ENCODE measurements around the gene VEZT.
"Not testable (repeated sequence)": the region's sequence is repeated elsewhere in the genome, so short reads cannot be mapped to it uniquely, and the experiment has no call there.

VEZT gene

GRCh38 chr12:95318071-95318545 lies 100.5 kb downstream of the VEZT start:
- DNase-seq (ENCODE audit: low read depth in 4 of 4, low spot score in 1 of 4): no peak

GRCh38 chr12:95319694-95320331 lies 102.2 kb downstream of the VEZT start:
- DNase-seq (ENCODE audit: low read depth in 4 of 4, low spot score in 1 of 4): no peak

- DNase-seq (ENCODE audit: low read depth in 4 of 4, low spot score in 1 of 4): no peak
Measured at GRCh38 chr12:95321516-95322246, 104.1 kb downstream of the VEZT start.

GRCh38 chr12:95322326-95322725 lies 104.7 kb downstream of the VEZT start:
- no peak for DNase-seq (ENCODE audit: low read depth in 4 of 4, low spot score in 1 of 4)

DNA sequence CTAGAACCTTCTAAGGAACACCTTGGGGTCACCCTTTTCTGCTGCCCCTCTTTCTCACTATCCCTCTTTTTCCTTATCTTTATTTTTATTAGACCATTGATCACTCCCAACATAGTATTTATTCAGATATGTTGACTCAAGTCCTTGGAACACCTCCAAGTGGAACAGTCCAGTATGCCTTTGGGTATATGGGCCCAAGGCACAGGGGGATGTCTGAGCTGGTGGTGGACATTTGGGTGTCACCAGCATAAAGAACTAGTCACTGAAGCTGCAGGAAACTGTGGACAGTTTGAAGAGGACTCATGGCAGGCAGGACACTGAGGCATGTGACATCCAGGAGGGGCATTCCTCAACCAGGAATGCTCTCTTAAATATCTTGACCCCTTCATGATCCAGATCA lies 105.6 kb downstream of the VEZT start:
- DNase-seq (ENCODE audit: low read depth in 4 of 4, low spot score in 1 of 4): no peak

DNA sequence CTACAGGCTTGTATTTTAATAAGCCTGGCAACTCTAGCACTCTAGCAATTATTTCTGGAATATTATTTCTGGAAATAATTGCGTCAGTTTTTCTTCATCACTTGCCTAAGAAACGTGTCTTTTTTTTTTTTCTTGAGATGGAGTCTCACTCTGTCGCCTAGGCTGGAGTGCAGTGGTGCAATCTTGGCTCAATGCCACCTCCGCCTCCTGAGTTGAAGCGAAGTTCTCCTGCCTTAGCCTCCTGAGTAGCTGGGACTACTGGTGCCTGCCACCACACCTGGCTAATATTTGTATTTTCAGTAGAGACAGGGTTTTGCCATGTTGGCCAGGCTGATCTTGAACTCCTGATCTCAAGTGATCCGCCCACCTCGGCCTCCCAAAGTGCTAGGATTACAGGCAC lies 106.6 kb downstream of the VEZT start:
- DNase-seq (ENCODE audit: low read depth in 4 of 4, low spot score in 1 of 4): not testable (repeated sequence)

DNA sequence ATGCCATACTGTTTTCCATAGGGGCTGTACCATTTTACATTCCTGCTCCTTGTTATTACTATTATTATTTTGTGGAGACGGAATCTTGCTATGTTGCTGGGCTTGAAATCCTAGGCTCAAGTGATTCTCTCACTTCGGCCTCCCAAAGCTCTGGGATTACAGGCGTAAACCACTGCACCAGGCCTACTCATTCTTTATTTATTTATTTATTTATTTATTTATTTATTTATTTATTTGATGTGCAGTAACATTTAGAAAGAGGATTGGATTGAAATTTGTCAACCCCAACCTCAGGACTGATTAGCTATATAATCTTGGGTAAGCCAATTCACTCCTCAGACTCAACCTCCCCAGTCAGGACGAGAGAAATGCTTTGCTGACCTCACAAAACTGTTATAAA lies 107.9 kb downstream of the VEZT start:
- no peak for DNase-seq (ENCODE audit: low read depth in 4 of 4, low spot score in 1 of 4)

- no peak for DNase-seq (ENCODE audit: low read depth in 4 of 4, low spot score in 1 of 4)
Measured at GRCh38 chr12:95326445-95326844, 108.8 kb downstream of the VEZT start.

DNA sequence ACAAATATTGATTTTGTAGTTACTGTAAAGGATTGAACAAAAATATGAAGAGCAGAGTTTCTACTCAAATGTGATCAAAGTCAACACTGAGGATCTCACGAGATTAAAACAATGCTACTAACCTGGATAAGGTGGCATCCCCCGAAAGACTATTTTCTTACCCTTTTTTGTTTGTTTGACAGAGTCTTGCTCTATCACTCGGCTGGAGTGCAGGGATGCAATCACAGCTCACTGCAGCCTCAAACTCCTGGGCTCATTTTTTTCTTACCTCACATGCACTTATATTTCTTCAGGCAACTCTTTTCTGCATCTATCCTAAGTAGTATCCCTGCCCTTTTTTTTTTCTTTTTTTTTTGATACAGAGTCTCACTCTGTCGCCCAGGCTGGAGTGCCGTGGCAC lies 109.2 kb downstream of the VEZT start:
- DNase-seq (ENCODE audit: low read depth in 4 of 4, low spot score in 1 of 4): no peak

GRCh38 chr12:95328708-95329107 lies 111.1 kb downstream of the VEZT start:
- DNase-seq (ENCODE audit: low read depth in 4 of 4, low spot score in 1 of 4): no peak

GRCh38 chr12:95335948-95336347 lies 118.3 kb downstream of the VEZT start:
- no peak for DNase-seq (ENCODE audit: low read depth in 4 of 4, low spot score in 1 of 4)

GRCh38 chr12:95336387-95337067 lies 118.9 kb downstream of the VEZT start:
- no peak for DNase-seq (ENCODE audit: low read depth in 4 of 4, low spot score in 1 of 4)

DNA sequence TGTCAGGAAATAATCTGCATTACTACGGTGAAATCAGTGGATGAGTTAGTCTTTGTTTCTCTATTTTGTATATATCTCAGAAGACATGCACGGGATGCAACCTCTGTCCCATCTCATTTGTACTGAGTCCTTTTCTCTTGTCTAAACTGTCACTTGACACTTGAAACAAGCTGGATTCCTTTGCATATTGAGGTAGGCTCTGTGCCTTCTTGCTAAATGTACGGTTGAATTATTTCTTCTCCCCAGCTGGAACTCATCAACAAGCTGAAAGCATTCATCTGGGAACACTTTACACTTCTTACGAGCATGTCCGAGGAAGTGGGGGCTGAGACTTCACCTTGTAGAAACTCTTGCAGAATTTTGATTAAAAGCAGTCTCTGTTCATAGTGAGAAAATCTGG lies 119.5 kb downstream of the VEZT start:
- no peak for DNase-seq (ENCODE audit: low read depth in 4 of 4, low spot score in 1 of 4)

DNA sequence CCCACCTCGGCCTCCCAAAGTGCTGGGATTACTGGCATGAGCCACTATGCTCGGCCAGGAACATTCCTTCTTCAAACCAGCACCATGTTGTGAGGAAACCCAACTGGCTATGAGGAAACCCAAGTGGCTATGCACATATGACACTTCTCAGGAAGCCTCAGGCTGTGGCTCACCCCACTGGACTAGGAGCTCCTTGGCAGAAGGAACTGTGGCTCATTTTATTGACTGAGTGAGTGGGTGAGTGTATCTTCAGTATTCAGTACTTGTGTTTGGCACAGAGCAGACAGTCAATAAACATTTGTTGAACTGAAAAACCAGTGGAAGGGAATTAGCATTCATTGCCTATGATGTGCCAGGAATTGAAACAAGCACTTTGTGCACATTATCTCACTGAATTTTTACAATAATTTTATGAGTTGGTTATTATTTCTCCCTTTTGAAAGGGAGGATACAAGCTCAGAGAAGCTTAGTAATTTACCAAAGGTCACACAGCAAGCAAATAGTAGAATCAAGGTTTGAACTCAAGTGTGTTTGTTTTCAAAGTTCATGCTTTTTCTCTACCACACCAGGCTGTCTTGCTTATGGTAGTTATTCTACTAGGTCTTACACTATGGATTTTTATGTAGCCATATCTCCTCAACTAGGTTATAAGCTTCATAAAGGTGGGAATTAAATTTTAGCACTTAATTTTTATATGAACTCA lies 121.6 kb downstream of the VEZT start:
- no peak for DNase-seq (ENCODE audit: low read depth in 4 of 4, low spot score in 1 of 4)

DNA sequence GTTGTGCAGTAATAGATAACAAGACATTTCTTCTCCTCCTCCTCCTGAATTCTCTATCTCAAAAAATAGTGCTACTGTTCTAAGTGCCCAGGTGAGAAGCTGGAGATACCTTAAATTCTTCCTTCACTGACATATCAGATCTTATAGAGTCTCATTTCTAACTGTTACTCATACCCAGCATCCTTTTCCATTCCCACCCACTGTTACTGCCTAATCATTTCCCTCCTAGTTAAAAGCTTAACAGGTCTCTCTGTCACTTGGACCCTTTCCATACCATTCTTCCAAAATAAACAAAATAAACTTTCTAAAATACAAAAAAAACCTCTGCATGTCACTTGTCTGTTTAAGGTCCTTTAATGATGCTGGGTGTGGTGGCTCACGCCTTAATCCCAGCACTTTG lies 124.4 kb downstream of the VEZT start:
- no peak for DNase-seq (ENCODE audit: low read depth in 4 of 4, low spot score in 1 of 4)

- no peak for DNase-seq (ENCODE audit: low read depth in 4 of 4, low spot score in 1 of 4)
Measured at GRCh38 chr12:95343461-95344230, 126.0 kb downstream of the VEZT start.

GRCh38 chr12:95349291-95349690 lies 131.7 kb downstream of the VEZT start:
- no peak for DNase-seq (ENCODE audit: low read depth in 4 of 4, low spot score in 1 of 4)

GRCh38 chr12:95351748-95352147 lies 134.1 kb downstream of the VEZT start:
- no peak for DNase-seq (ENCODE audit: low read depth in 4 of 4, low spot score in 1 of 4)

Data from stimulated activated CD4-positive, alpha-beta T cell treated with anti-CD3 and anti-CD28 coated beads, Interleukin-1b, Interleukin-23, amount 100 ng/mL, for 24 hours (primary cell).